Measurements from ENCODE around the gene SNUPN. TPM values are rescaled to one million over a fixed set of nuclear protein-coding genes. Genes with fewer than 3 reads are reported as not detected.

SNUPN gene
- total RNA-seq (10 to 100 TPM; 20.4 to 34.5 (median 27.5) TPM), polyA plus RNA-seq (10 to 100 TPM; 29.2 to 35.3 TPM)
- long read RNA-seq, donor 1, transcript SNUPN-206 (9 exons, 1,682 nt), result minor isoform, 12 of 140 reads
- long read RNA-seq, donor 1, transcript SNUPN-201 (9 exons, 1,513 nt), result major isoform, 92 of 140 reads
- long read RNA-seq, donor 1, partial matches to known transcripts, result 13 of 140 reads
- long read RNA-seq, donor 1, other reads (novel, unspliced or antisense), result 21 of 140 reads
- long read RNA-seq, donor 2, transcript SNUPN-201 (9 exons, 1,513 nt), result major isoform, 11 of 12 reads
- long read RNA-seq, donor 2, partial matches to known transcripts, result 0 of 12 reads
- long read RNA-seq, donor 2, other reads (novel, unspliced or antisense), result 0 of 12 reads
- long read RNA-seq, donor 3, transcript SNUPN-206 (9 exons, 1,682 nt), result minor isoform, 8 of 59 reads
- long read RNA-seq, donor 3, transcript SNUPN-201 (9 exons, 1,513 nt), result major isoform, 36 of 59 reads
- long read RNA-seq, donor 3, partial matches to known transcripts, result 1 of 59 reads
- long read RNA-seq, donor 3, other reads (novel, unspliced or antisense), result 10 of 59 reads

DNA sequence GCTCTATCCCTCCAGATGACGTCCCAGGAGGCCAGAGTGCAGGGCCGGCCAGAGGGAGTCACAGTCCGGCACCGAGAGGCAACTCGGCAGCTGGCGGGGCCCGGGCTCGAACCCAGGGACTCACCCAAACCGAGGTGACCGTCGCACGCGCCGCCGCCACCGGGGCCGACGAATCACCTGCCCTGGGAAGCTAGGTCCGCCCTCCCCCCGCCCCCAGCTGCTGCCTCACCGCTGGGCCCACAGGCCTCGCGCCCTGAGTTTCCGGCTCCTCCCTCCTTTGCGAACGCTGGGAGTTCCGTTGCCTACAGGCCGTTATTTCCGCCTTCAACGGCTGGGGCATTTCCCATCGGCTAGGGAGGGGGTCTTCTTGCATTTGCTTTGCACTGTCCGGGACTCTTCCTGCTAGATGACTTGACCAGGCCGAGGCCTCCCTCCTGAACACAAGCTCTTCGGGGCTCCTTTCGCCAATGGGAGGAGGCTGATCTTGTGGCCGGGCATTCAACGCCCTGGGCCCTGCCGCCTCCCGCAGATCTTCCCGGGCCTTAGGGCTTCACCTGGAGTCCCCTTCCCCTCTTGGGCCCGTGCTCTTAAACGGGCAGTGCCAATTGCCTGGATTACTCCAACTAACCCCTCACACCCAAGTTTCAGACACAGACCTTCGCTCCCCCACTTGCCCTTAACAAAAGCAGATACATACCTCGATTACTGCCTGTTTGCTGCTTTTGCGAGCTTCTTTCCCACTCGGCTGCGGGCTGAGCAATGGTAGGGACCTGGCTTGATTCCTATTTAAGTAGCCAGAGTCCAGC is at the start of gene SNUPN:
TSS of gene SNUPN (minus strand) at position 184 of the 806 bp plus-strand sequence. CDS start 4,674 bp downstream, outside the sequence.
- H3K27ac ChIP-seq, result peak within 1 kb of the TSS; percentile 75 to 94
- intact Hi-C loops (cut with DNase I), result loop anchor here in 1 of 4 donors (5.0 to 10.0 kb wide), 2 partner anchors 173 to 261 kb away; partner anchors contain the start of genes MAN2C1 and SIN3A
- DNase-seq, result peak; percentile 92 to 95 (median 93)
- peak within 1 kb of the TSS; percentile 88 for H3K4me3 ChIP-seq
- H3K27me3 ChIP-seq, result no peaks in the 10 kb centered on the region
- no peaks in the 10 kb centered on the region for H3K9me3 ChIP-seq
- H3K4me1 ChIP-seq (ENCODE audit: insufficient read depth), result peaks cover 7% of the 10 kb centered on the region
- TF ChIP-seq POLR2A (IDR thresholded peaks at IDR 0.05) (peak; percentile 42), EP300 (IDR thresholded peaks at IDR 0.05) (peak; percentile 20)
- TF ChIP-seq, protein P1, sequence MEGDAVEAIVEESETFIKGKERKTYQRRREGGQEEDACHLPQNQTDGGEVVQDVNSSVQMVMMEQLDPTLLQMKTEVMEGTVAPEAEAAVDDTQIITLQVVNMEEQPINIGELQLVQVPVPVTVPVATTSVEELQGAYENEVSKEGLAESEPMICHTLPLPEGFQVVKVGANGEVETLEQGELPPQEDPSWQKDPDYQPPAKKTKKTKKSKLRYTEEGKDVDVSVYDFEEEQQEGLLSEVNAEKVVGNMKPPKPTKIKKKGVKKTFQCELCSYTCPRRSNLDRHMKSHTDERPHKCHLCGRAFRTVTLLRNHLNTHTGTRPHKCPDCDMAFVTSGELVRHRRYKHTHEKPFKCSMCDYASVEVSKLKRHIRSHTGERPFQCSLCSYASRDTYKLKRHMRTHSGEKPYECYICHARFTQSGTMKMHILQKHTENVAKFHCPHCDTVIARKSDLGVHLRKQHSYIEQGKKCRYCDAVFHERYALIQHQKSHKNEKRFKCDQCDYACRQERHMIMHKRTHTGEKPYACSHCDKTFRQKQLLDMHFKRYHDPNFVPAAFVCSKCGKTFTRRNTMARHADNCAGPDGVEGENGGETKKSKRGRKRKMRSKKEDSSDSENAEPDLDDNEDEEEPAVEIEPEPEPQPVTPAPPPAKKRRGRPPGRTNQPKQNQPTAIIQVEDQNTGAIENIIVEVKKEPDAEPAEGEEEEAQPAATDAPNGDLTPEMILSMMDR (IDR thresholded peaks at IDR 0.05), result no peak
- H3K36me3 ChIP-seq, result no peaks in the 10 kb centered on the region
- 1% methylated on average over 31 to 47 of the region's 47 CpGs for WGBS, 3 donors

- H3K4me3 ChIP-seq, result no peak overlapping the region
- H3K9me3 ChIP-seq, result no peaks in the 10 kb centered on the region
- no peaks in the 10 kb centered on the region for H3K27me3 ChIP-seq
- peaks cover 17% of the 10 kb centered on the region for H3K4me1 ChIP-seq (ENCODE audit: insufficient read depth)
- DNase-seq, result no peak
- intact Hi-C loops (cut with DNase I), result loop anchor here in 1 of 4 donors (10.0 kb wide), 1 partner anchor 300 kb away; no protein-coding TSS in a partner anchor
- WGBS, 3 donors, result 80 to 85% (median 84%) methylated on average over 8 of the region's 8 CpGs
- no peaks in the 10 kb centered on the region for H3K36me3 ChIP-seq
- peak overlapping the region; percentile 22 to 72 for H3K27ac ChIP-seq
- TF ChIP-seq, protein P1 (IDR thresholded peaks at IDR 0.05), result no peak
- TF ChIP-seq EP300 (IDR thresholded peaks at IDR 0.05) (no peak), POLR2A (IDR thresholded peaks at IDR 0.05) (no peak)
These were observed 48.8 kb upstream of the SNUPN start for GRCh38 chr15:75674366-75674765.

- WGBS, 3 donors, result 33 to 47% (median 45%) methylated on average over 10 of the region's 10 CpGs
- no peak overlapping the region for H3K4me3 ChIP-seq
- H3K4me1 ChIP-seq (ENCODE audit: insufficient read depth), result peaks cover 17% of the 10 kb centered on the region
- H3K36me3 ChIP-seq, result no peaks in the 10 kb centered on the region
- peak; percentile 85 to 91 (median 87) for DNase-seq
- no peaks in the 10 kb centered on the region for H3K27me3 ChIP-seq
- intact Hi-C loops (cut with DNase I), result loop anchor here in 1 of 4 donors (10.0 kb wide), 1 partner anchor 299 kb away; no protein-coding TSS in a partner anchor
- peak overlapping the region; percentile 22 to 72 for H3K27ac ChIP-seq
- H3K9me3 ChIP-seq, result no peaks in the 10 kb centered on the region
- no peak for TF ChIP-seq POLR2A (IDR thresholded peaks at IDR 0.05)
- TF ChIP-seq, protein P1 (IDR thresholded peaks at IDR 0.05), result no peak
- TF ChIP-seq EP300 (IDR thresholded peaks at IDR 0.05), result no peak
These were observed 48.1 kb upstream of the SNUPN start for GRCh38 chr15:75673426-75674235.
